Forelimb muscle (tissue), 1 donor: ENCODE measurements around the gene MED13L. TPM values are rescaled to one million over a fixed set of nuclear protein-coding genes. Genes with fewer than 3 reads are reported as not detected.

ENCODE experiments used
- DNase-seq: peaks from one replicate; pipeline ENCODE4 v3.0.0-alpha.2; 2013; ENCODE audit warnings: low read depth
- polyA plus RNA-seq: library from polyadenylated mRNA; unstranded; fragments of 120-200 nt; gene quantifications from one replicate; pipeline ENCODE4 v1.2.1, GENCODE V29; 2013; ENCODE audit not compliant: insufficient read length

MED13L gene
- polyA plus RNA-seq, 1 donor = 45.2 TPM

GRCh38 chr12:116278667-116279066 lies 1.2 kb upstream of the MED13L start:
- no peak for DNase-seq

GRCh38 chr12:116278279-116278626 lies 760 bp upstream of the MED13L start:
- no peak for DNase-seq

GRCh38 chr12:116276652-116277466 lies 634 bp downstream of the MED13L start:
- peak; percentile 57 for DNase-seq

- DNase-seq = no peak
Observed at GRCh38 chr12:116274551-116275375, 2.7 kb downstream of the MED13L start.

GRCh38 chr12:116273813-116274550 lies 3.5 kb downstream of the MED13L start:
- no peak for DNase-seq

- DNase-seq = no peak
Observed at GRCh38 chr12:116267948-116268347, 9.5 kb downstream of the MED13L start.

GRCh38 chr12:116266631-116267349 lies 10.7 kb downstream of the MED13L start:
- DNase-seq = no peak

GRCh38 chr12:116266168-116266601 lies 11.3 kb downstream of the MED13L start:
- no peak for DNase-seq

GRCh38 chr12:116265351-116266147 lies 11.9 kb downstream of the MED13L start:
- DNase-seq = no peak

- DNase-seq = no peak
Observed at GRCh38 chr12:116264525-116265070, 12.9 kb downstream of the MED13L start.

GRCh38 chr12:116263844-116264243 lies 13.6 kb downstream of the MED13L start:
- no peak for DNase-seq

GRCh38 chr12:116263431-116263830 lies 14.1 kb downstream of the MED13L start:
- DNase-seq = no peak

GRCh38 chr12:116262741-116263140 lies 14.8 kb downstream of the MED13L start:
- DNase-seq = no peak

GRCh38 chr12:116261525-116262100 lies 15.9 kb downstream of the MED13L start:
- no peak for DNase-seq

- no peak for DNase-seq
Observed at GRCh38 chr12:116259800-116260577, 17.5 kb downstream of the MED13L start.

- no peak for DNase-seq
Observed at GRCh38 chr12:116257826-116258225, 19.7 kb downstream of the MED13L start.

GRCh38 chr12:116257215-116257614 lies 20.3 kb downstream of the MED13L start:
- no peak for DNase-seq

- no peak for DNase-seq
Observed at GRCh38 chr12:116249938-116250337, 27.6 kb downstream of the MED13L start.

GRCh38 chr12:116248930-116249329 lies 28.6 kb downstream of the MED13L start:
- no peak for DNase-seq
